ENCODE results near the gene TULP3. TPM values are rescaled to one million over a fixed set of nuclear protein-coding genes. Genes with fewer than 3 reads are reported as not detected.

The TULP3 gene
- total and polyA plus RNA-seq, 10 of the 15 experiments (the other 5 are each of a cell fraction or from before 2014, with no cell fraction given): 3.1 to 10.4 (median 8.1) TPM

- TF ChIP-seq CEBPZ (IDR thresholded peaks at IDR 0.05; ENCODE audit: low read depth, low read length) (no peak), ZBTB4 (CRISPR knock-in tag; IDR thresholded peaks at IDR 0.05) (peak; percentile 16; the same call in 1 of the 2 replicates), CHD2 (IDR thresholded peaks at IDR 0.05; ENCODE audit: borderline replicate concordance, low read depth, low read length) (peak; percentile 94), ZNF687 (IDR thresholded peaks at IDR 0.05) (peak; percentile 58; the same call in 1 of the 2 replicates), CTCF (IDR thresholded peaks at IDR 0.05 in 2 of 3, conservative IDR thresholded peaks at IDR 0.05 in 1 of 3; ENCODE audit: control insufficient read depth in 2 of 3, extremely low read depth in 1 of 3, insufficient read depth in 1 of 3, low read depth in 3 of 3, low read length in 3 of 3) (0 out of 6 replicates have a peak, but pooled peaks of 1 of the 3 experiments have one; percentile 3), PKNOX1 (IDR thresholded peaks at IDR 0.05) (peak; percentile 58), SREBF1 (IDR thresholded peaks at IDR 0.05; ENCODE audit: low read length) (no peak), BHLHE40 (IDR thresholded peaks at IDR 0.05; ENCODE audit: borderline replicate concordance in 1 of 2, low read depth in 2 of 2, low read length in 1 of 2) (peak; percentile 31 to 84; a peak in 3 of 4 replicates), BMI1 (IDR thresholded peaks at IDR 0.05; ENCODE audit: borderline replicate concordance) (peak; percentile 92), BACH1 (IDR thresholded peaks at IDR 0.05; ENCODE audit: borderline replicate concordance) (no peak), NR2F1 (conservative IDR thresholded peaks at IDR 0.05) (peak; percentile 21; the same call in 1 of the 2 replicates), HDGF (IDR thresholded peaks at IDR 0.05) (peak; percentile 84), EGR1 (IDR thresholded peaks at IDR 0.05; ENCODE audit: borderline replicate concordance in 1 of 2, low read depth in 2 of 2, low read length in 2 of 2) (peak in 1 of 2 experiments; percentile 62; a peak in 1 of 3 replicates)
These were observed at the start of gene TULP3 (continued) for GRCh38 chr12:2890388-2891239.
